ENCODE measurements around the gene ADAMTS19.

ADAMTS19 gene

DNA sequence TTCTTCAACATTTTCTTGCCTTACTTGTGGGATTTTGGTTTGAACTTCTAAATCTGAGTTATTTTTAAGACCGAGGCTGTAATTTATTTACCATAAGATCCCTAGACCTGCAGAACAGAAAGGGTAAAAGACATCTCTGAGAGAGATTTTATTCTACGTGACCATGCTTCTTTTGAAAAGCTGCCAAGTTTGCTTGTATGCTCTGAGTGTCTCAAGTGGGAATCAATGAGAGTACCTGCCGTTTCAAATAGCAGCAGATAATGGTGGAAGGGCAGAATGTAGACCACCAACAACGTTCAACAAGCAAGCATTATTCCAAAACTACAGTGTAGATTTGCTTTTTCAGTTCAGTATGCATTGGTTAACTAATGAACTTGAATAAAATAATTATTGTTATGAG, 179.2 kb downstream of the ADAMTS19 start:
- no peak for TF ChIP-seq POLR2A (IDR thresholded peaks at IDR 0.05; ENCODE audit: extremely low read depth, insufficient read length)
- no peak for TF ChIP-seq MYC (IDR thresholded peaks at IDR 0.05; ENCODE audit: low read depth, low read length)
- no peak for TF ChIP-seq CTCF (IDR thresholded peaks at IDR 0.05; ENCODE audit: low read depth, low read length)
- no peak for TF ChIP-seq MAX (IDR thresholded peaks at IDR 0.05; ENCODE audit: low read depth, low read length)
- H3K4me3 ChIP-seq (ENCODE audit: low read depth, low read length): no peak overlapping the region
- DNase-seq (ENCODE audit: low read depth): no peak

DNA sequence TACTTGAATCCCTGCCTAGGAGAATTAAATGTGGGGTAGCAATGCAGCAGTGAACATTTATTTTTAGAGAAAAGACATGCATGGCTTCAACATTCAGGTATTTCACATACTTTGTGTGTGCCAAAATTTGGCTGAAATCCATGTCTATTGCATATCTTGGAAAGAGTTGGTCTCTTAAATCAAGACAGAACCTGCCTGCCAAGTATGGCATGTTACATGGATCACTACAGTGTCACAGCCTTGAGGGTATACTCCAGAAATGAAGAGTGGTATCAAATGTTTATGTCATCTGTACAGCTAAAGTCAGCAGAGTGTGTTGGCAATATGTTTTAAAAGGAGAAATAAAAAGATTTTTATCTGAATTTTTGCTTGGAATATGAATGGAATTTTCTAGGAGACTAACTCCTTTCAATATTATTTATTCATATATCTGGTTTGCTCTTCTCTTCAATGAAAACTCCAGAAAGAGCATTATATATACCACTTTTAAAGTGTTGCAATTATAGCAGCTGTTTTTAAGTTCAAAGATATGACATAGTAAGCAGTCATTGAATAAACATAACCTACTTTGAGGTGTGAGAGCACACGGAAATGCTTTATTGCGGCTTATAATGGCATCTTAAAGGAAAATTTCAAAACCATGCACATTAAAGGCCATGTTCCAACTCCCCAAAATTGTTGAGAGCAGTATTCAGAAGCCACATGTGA, 192.4 kb downstream of the ADAMTS19 start:
- no peak for DNase-seq (ENCODE audit: low read depth)
- TF ChIP-seq CTCF (IDR thresholded peaks at IDR 0.05; ENCODE audit: low read depth, low read length): no peak
- TF ChIP-seq MYC (IDR thresholded peaks at IDR 0.05; ENCODE audit: low read depth, low read length): no peak
- TF ChIP-seq MAX (IDR thresholded peaks at IDR 0.05; ENCODE audit: low read depth, low read length): no peak
- no peak for TF ChIP-seq POLR2A (IDR thresholded peaks at IDR 0.05; ENCODE audit: extremely low read depth, insufficient read length)
- H3K4me3 ChIP-seq (ENCODE audit: low read depth, low read length): no peak overlapping the region

DNA sequence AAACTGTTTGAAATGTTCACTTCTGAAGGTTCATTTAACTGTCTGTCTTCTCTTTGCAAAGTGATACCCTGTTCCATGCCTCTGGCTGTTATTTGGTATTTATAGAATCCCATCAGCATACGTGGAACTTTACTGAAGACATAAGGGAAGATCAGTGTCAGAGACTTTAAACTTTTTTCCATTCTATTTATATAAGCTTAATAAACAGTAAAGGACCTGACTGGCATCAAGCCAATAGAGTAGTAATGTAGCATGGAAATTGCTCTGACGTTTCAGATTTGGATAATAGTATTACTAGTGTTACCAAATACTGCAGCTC, 192.9 kb downstream of the ADAMTS19 start:
- no peak for DNase-seq (ENCODE audit: low read depth)
- H3K4me3 ChIP-seq (ENCODE audit: low read depth, low read length): no peak overlapping the region
- TF ChIP-seq MAX (IDR thresholded peaks at IDR 0.05; ENCODE audit: low read depth, low read length) (no peak), CTCF (IDR thresholded peaks at IDR 0.05; ENCODE audit: low read depth, low read length) (no peak)

- H3K4me3 ChIP-seq (ENCODE audit: low read depth, low read length): no peak overlapping the region
- TF ChIP-seq POLR2A (IDR thresholded peaks at IDR 0.05; ENCODE audit: extremely low read depth, insufficient read length) (no peak), CTCF (IDR thresholded peaks at IDR 0.05; ENCODE audit: low read depth, low read length) (no peak)
- no peak for DNase-seq (ENCODE audit: low read depth)
These were observed 193.3 kb downstream of the ADAMTS19 start for GRCh38 chr5:129653442-129653841.

DNA sequence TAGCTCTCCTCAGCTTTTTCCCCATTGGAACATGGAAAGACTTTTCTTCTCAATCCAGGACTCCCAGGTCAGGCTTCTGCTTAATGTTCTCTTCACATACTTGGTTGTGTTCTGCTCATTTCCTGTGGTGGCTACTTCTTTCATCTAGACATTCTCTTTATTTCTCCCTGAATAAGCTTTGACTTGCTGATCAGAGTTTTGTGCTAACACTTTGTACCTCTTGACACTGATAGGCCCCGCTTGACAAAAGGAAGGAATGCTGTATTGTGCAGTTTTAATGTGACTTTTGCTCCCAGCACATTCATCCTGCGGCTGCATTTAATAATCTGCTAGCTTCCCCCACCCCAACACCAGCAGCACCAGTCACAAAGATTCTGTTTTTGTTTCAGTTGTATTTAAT, 196.9 kb downstream of the ADAMTS19 start:
- no peak overlapping the region for H3K4me3 ChIP-seq (ENCODE audit: low read depth, low read length)
- TF ChIP-seq POLR2A (IDR thresholded peaks at IDR 0.05; ENCODE audit: extremely low read depth, insufficient read length) (no peak), MAX (IDR thresholded peaks at IDR 0.05; ENCODE audit: low read depth, low read length) (no peak), CTCF (IDR thresholded peaks at IDR 0.05; ENCODE audit: low read depth, low read length) (no peak), MYC (IDR thresholded peaks at IDR 0.05; ENCODE audit: low read depth, low read length) (no peak)
- DNase-seq (ENCODE audit: low read depth): no peak

DNA sequence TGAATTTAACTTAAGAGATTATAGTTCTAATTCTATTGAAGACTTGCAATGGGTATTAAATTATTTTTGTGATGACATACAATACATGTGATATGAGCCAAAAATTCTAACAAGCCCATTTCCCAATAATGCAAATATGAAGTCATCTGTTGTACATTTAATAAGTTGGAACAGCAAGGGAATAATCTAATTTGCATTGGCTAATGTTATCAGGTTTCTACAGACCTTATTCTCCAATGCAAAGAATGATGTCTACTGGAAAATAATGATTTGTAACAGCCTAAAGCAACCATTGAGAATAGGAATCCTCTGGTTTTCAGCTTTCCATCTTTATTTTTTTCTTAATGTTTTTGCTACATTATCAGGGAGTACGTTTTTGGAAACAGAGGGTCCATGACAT, 198.7 kb downstream of the ADAMTS19 start:
- H3K4me3 ChIP-seq (ENCODE audit: low read depth, low read length): no peak overlapping the region
- DNase-seq (ENCODE audit: low read depth): no peak
- TF ChIP-seq MAX (IDR thresholded peaks at IDR 0.05; ENCODE audit: low read depth, low read length) (no peak), POLR2A (IDR thresholded peaks at IDR 0.05; ENCODE audit: extremely low read depth, insufficient read length) (no peak), MYC (IDR thresholded peaks at IDR 0.05; ENCODE audit: low read depth, low read length) (no peak), CTCF (IDR thresholded peaks at IDR 0.05; ENCODE audit: low read depth, low read length) (no peak)

Measured in NB4 (cell line).